Stimulated activated CD8-positive, alpha-beta memory T cell treated with anti-CD3 and anti-CD28 coated beads, Interleukin-7, amount 100 ng/mL, for 1 hour (primary cell): Measurements from ENCODE around the gene CAMTA1.
"Not testable (repeated sequence)": the region's sequence is repeated elsewhere in the genome, so short reads cannot be mapped to it uniquely, and the experiment has no call there.

Source experiments
- DNase-seq, 2 donors: peaks; one replicate each; pipeline ENCODE4 v3.0.0-alpha.2; 2020; ENCODE audit warnings: low read depth in 2 of 2

Gene CAMTA1

GRCh38 chr1:7149080-7149838 lies 364.0 kb downstream of the CAMTA1 start:
- DNase-seq, result no peak

- DNase-seq, result no peak
These were observed 365.5 kb downstream of the CAMTA1 start for GRCh38 chr1:7150724-7151280.

GRCh38 chr1:7151978-7152377 lies 366.7 kb downstream of the CAMTA1 start:
- DNase-seq, result no peak

GRCh38 chr1:7152655-7153054 lies 367.4 kb downstream of the CAMTA1 start:
- no peak for DNase-seq

GRCh38 chr1:7153464-7153863 lies 368.2 kb downstream of the CAMTA1 start:
- no peak for DNase-seq

GRCh38 chr1:7159116-7159781 lies 374.0 kb downstream of the CAMTA1 start:
- DNase-seq, result no peak

- DNase-seq, result not testable (repeated sequence)
These were observed 383.3 kb downstream of the CAMTA1 start for GRCh38 chr1:7168554-7168953.

GRCh38 chr1:7171168-7171567 lies 385.9 kb downstream of the CAMTA1 start:
- DNase-seq, result no peak

GRCh38 chr1:7171574-7171973 lies 386.3 kb downstream of the CAMTA1 start:
- DNase-seq, result no peak

GRCh38 chr1:7172804-7173203 lies 387.6 kb downstream of the CAMTA1 start:
- DNase-seq, result no peak

- no peak for DNase-seq
These were observed 389.3 kb downstream of the CAMTA1 start for GRCh38 chr1:7174561-7174960.

GRCh38 chr1:7174980-7175906 lies 390.0 kb downstream of the CAMTA1 start:
- DNase-seq, result no peak

- no peak for DNase-seq
These were observed 391.8 kb downstream of the CAMTA1 start for GRCh38 chr1:7177021-7177420.

GRCh38 chr1:7177438-7178146 lies 392.3 kb downstream of the CAMTA1 start:
- DNase-seq, result no peak

- DNase-seq, result no peak
These were observed 393.1 kb downstream of the CAMTA1 start for GRCh38 chr1:7178336-7178735.

- DNase-seq, result no peak
These were observed 393.5 kb downstream of the CAMTA1 start for GRCh38 chr1:7178741-7179140.

GRCh38 chr1:7185721-7186120 lies 400.5 kb downstream of the CAMTA1 start:
- no peak for DNase-seq

- no peak for DNase-seq
These were observed 401.3 kb downstream of the CAMTA1 start for GRCh38 chr1:7186382-7187111.

GRCh38 chr1:7187112-7187493 lies 401.8 kb downstream of the CAMTA1 start:
- DNase-seq, result no peak

GRCh38 chr1:7190261-7190660 lies 405.0 kb downstream of the CAMTA1 start:
- no peak for DNase-seq

GRCh38 chr1:7192453-7192852 lies 407.2 kb downstream of the CAMTA1 start:
- no peak for DNase-seq
